GM19035 (cell line): ENCODE results near the gene USP8.

Experiments used
- ATAC-seq: cut with Tn5 transposase; IDR thresholded peaks from one replicate; pipeline ENCODE4 v1.9.1; 2021; ENCODE audit not compliant: unreplicated experiment

USP8 gene

GRCh38 chr15:50531766-50532165, 107.6 kb downstream of the USP8 start:
- ATAC-seq = no peak

- ATAC-seq = no peak
Observed at GRCh38 chr15:50542887-50543210, 118.6 kb downstream of the USP8 start.

GRCh38 chr15:50543556-50543955, 119.4 kb downstream of the USP8 start:
- no peak for ATAC-seq

- no peak for ATAC-seq
Observed at GRCh38 chr15:50544368-50544767, 120.2 kb downstream of the USP8 start.

- ATAC-seq = no peak
Observed at GRCh38 chr15:50546566-50546965, 122.4 kb downstream of the USP8 start, which contains the start of gene USP50. TSS of gene USP50 (minus strand) at chr15:50546666. CDS start at chr15:50546525, 141 bp downstream.

GRCh38 chr15:50549326-50549725, 125.1 kb downstream of the USP8 start:
- ATAC-seq = no peak

GRCh38 chr15:50552238-50552637, 128.0 kb downstream of the USP8 start:
- no peak for ATAC-seq

- no peak for ATAC-seq
Observed at GRCh38 chr15:50556642-50557371, 132.6 kb downstream of the USP8 start.

- ATAC-seq = no peak
Observed at GRCh38 chr15:50558012-50558411, 133.8 kb downstream of the USP8 start.

GRCh38 chr15:50562735-50563640, 138.8 kb downstream of the USP8 start:
- no peak for ATAC-seq

GRCh38 chr15:50563756-50564155, 139.6 kb downstream of the USP8 start:
- ATAC-seq = no peak
